Ascending aorta (tissue), 2 donors: Measurements from ENCODE around the gene PSMD6. TPM values are rescaled to one million over a fixed set of nuclear protein-coding genes. Genes with fewer than 3 reads are reported as not detected.

Experiments used
- DNase-seq, 2 donors: peaks; one replicate each; pipeline ENCODE4 v3.0.0-alpha.2; 2019; ENCODE audit warnings: low spot score in 2 of 2
- H3K27ac ChIP-seq, 2 donors: fragments of 200-600 bp; sonication (generic); one replicate each; pipeline ENCODE4 v1.5.1; 2016 to 2017; ENCODE audit warnings: mild to moderate bottlenecking in 1 of 2
- H3K27me3 ChIP-seq: fragments of 200-600 bp; sonication (generic); one replicate; pipeline ENCODE4 v1.5.1; 2017
- H3K36me3 ChIP-seq, 2 donors: fragments of 200-600 bp; sonication (generic); one replicate each; pipeline ENCODE4 v1.5.1; 2016
- H3K4me1 ChIP-seq, 2 donors: fragments of 200-600 bp; sonication (generic); one replicate each; pipeline ENCODE4 v1.5.1; 2016 to 2017; ENCODE audit warnings: mild to moderate bottlenecking in 1 of 2
- H3K4me3 ChIP-seq, 2 donors: fragments of 200-600 bp; sonication (generic); one replicate each; pipeline ENCODE4 v1.5.1; 2016 to 2017; ENCODE audit warnings: mild to moderate bottlenecking in 1 of 2
- H3K9me3 ChIP-seq, 2 donors: fragments of 200-600 bp; sonication (generic); one replicate each; pipeline ENCODE4 v1.5.1; 2016
- CTCF ChIP-seq, 3 experiments: fragments of 200-600 bp in 2 of 3; fragments of 450-650 bp in 1 of 3; sonication (generic) in 2 of 3; IDR thresholded peaks; one replicate each; pipeline ENCODE4 v1.5.1; 2016 to 2019; ENCODE audit warnings: antibody characterized with exemption in 3 of 3, mild to moderate bottlenecking in 1 of 3, moderate library complexity in 1 of 3
- intact Hi-C: fragments of 100-400 bp; cut with DNase I; formaldehyde crosslinking; loops from one replicate; pipeline ENCODE4 v1.15.1; 2023
- total RNA-seq: library from RNA; depleted of rRNA; stranded (reverse); fragments of >200 nt; gene quantifications from one replicate; pipeline ENCODE4 v1.1.0, GENCODE V29; 2016

The PSMD6 gene
- total RNA-seq, 1 donor from 2014 or later: 49.2 TPM

GRCh38 chr3:64063983-64064438 is 40.7 kb upstream of the PSMD6 start:
- H3K36me3 ChIP-seq: no peaks in the 10 kb centered on the region
- DNase-seq: no peak
- no peaks in the 10 kb centered on the region for H3K27me3 ChIP-seq
- no peak overlapping the region for H3K27ac ChIP-seq
- H3K4me1 ChIP-seq: no peaks in the 10 kb centered on the region
- H3K9me3 ChIP-seq: no peaks in the 10 kb centered on the region
- H3K4me3 ChIP-seq: no peak overlapping the region
- no peak for TF ChIP-seq CTCF (IDR thresholded peaks at IDR 0.05)
- intact Hi-C loops: no loop called here

DNA sequence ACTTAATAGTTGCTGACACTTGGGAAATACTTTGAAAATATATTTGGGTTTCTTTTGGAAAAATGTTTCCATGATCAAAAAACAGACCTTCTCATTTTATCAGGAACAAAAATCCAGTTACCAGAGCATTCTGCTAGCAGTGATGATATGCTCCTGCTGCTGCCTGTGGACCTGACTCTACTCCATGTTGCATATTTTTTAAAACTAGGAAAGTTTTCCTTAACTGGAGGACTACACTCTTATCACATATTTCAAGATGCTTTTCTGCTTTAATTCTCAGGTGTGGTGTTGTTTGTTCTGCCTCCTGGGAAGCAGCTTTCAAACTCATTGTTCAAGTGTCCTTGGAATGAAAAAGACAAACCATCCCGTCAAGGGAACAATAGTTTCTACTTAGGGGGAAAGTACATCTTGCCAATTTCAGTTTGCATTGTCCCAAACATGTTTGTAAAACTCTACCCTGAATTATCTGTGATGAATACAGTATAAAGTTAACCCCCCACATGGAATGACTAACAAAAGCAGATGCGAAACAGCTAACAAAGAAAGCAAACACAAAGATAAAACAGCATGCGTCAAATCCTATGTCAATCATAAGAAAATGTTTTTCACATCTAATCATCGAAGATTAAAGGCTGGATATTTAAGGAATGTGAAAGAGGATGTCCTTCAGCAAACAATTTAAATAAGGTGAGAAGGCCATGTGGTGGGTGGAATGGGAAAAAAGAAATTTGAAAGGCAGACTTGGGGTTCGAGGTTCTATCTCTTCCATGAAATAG is 40.1 kb upstream of the PSMD6 start:
- intact Hi-C loops: no loop called here
- Histone ChIP-seq H3K27ac (no peak overlapping the region), H3K4me1 (no peaks in the 10 kb centered on the region), H3K4me3 (no peak overlapping the region), H3K9me3 (no peaks in the 10 kb centered on the region), H3K27me3 (no peaks in the 10 kb centered on the region), H3K36me3 (no peaks in the 10 kb centered on the region)
- DNase-seq: no peak
- TF ChIP-seq CTCF (IDR thresholded peaks at IDR 0.05): no peak

GRCh38 chr3:64061628-64062027 is 38.3 kb upstream of the PSMD6 start:
- Histone ChIP-seq H3K27me3 (no peaks in the 10 kb centered on the region), H3K36me3 (no peaks in the 10 kb centered on the region), H3K27ac (no peak overlapping the region), H3K4me3 (no peak overlapping the region), H3K9me3 (no peaks in the 10 kb centered on the region), H3K4me1 (no peaks in the 10 kb centered on the region)
- intact Hi-C loops: no loop called here
- no peak for DNase-seq
- no peak for TF ChIP-seq CTCF (IDR thresholded peaks at IDR 0.05)

- Histone ChIP-seq H3K4me1 (no peaks in the 10 kb centered on the region), H3K4me3 (no peak overlapping the region), H3K27me3 (no peaks in the 10 kb centered on the region), H3K27ac (no peak overlapping the region), H3K36me3 (no peaks in the 10 kb centered on the region), H3K9me3 (no peaks in the 10 kb centered on the region)
- no peak for DNase-seq
- no peak for TF ChIP-seq CTCF (IDR thresholded peaks at IDR 0.05)
- intact Hi-C loops: no loop called here
These were observed 36.3 kb upstream of the PSMD6 start for GRCh38 chr3:64059484-64060175.

- Histone ChIP-seq H3K36me3 (no peaks in the 10 kb centered on the region), H3K4me3 (no peak overlapping the region), H3K9me3 (no peaks in the 10 kb centered on the region), H3K27ac (no peak overlapping the region), H3K27me3 (no peaks in the 10 kb centered on the region), H3K4me1 (no peaks in the 10 kb centered on the region)
- no peak for DNase-seq
- no peak for TF ChIP-seq CTCF (IDR thresholded peaks at IDR 0.05)
- intact Hi-C loops: no loop called here
These were observed 35.3 kb upstream of the PSMD6 start for GRCh38 chr3:64058566-64058965.
